ENCODE measurements around the gene CD226. TPM values are rescaled to one million over a fixed set of nuclear protein-coding genes. Genes with fewer than 3 reads are reported as not detected.

CD226 gene
- total and polyA plus RNA-seq, 2 of the 4 experiments (the other 2 are of a cell fraction) = 0.29 to 1.1 TPM

DNA sequence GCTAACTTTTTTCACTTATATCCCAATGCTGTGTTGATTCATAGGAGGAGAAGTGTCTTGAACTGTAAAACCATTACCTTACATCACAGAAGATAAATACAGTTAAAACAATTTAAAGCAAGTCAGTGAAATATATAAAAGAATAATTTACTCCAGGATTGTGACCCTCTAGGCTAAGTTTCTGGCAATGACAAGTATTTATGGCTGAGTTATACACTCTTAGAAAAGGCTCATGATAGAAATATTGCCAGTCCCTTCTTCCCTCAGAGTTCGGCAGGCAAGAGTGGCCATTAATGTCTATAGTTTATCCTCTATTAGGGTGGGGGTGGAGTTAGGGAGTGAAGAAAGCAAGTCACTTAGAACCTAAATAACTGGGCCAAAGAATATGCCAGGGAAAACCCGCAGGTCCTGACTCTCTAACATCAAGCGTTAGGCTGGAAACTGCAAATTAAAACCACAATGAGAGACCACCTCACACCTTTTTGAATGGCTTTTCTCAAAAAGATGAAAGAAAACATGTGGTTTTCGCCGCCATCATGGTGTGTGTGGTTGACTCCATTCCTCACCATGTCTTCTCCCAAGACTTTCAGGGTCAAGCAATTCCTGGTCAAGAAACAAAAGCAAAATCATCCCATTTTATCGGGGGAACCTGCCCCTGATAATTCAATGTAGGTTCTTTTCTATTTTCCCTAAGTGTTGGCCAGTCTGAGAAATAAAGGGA is 69.3 kb downstream of the CD226 start:
- no peak overlapping the region for H3K27ac ChIP-seq (ENCODE audit: insufficient read depth, low read length)
- H3K23ac ChIP-seq (ENCODE audit: low read depth, low read length) = no peak overlapping the region
- H2BK5ac ChIP-seq (ENCODE audit: low read depth, low read length, poor library complexity, severe bottlenecking) = no peak overlapping the region
- no peak overlapping the region for H2BK120ac ChIP-seq (ENCODE audit: low read depth, low read length)
- ATAC-seq (ENCODE audit: low read depth) (no peak), DNase-seq (no peak)
- H3K79me1 ChIP-seq (ENCODE audit: low read depth in 1 of 2, low read length in 2 of 2) = no peaks in the 10 kb centered on the region
- in situ Hi-C loops (cut with MboI; ENCODE audit: low sequenced_read_pairs) (no loop called here), intact Hi-C loops (cut with micrococcal nuclease) (loop anchor here (10.0 kb wide), 1 partner anchor 56 kb away; no protein-coding TSS in a partner anchor), dilution Hi-C loops (cut with HindIII; ENCODE audit: low sequenced_read_pairs, unreplicated experiment) (no loop called here)
- no peak overlapping the region for H2AFZ ChIP-seq (replicated peaks; ENCODE audit: low read length, poor library complexity)
- no peak overlapping the region for H3K4me2 ChIP-seq (ENCODE audit: low read depth, low read length)
- no peak overlapping the region for H4K8ac ChIP-seq (ENCODE audit: low read depth in 2 of 2, low read length in 2 of 2)
- H3K9me3 ChIP-seq (ENCODE audit: control insufficient read depth, insufficient read depth, low read length) = no peaks in the 10 kb centered on the region
- no peak overlapping the region for H3K14ac ChIP-seq (replicated peaks; ENCODE audit: low read depth, low read length)
- CTCF ChIA-PET = no interaction called here
- H3K4me3 ChIP-seq (ENCODE audit: insufficient read depth, low read depth, low read length) = no peak overlapping the region
- no peak overlapping the region for H2BK20ac ChIP-seq (ENCODE audit: low read depth, low read length)
- no peak overlapping the region for H2AK5ac ChIP-seq (ENCODE audit: low read depth, low read length)
- H3K9ac ChIP-seq (ENCODE audit: low read depth, low read length) = no peak overlapping the region
- no peak overlapping the region for H3K4ac ChIP-seq (ENCODE audit: low read depth, low read length)
- H2AK9ac ChIP-seq (replicated peaks; ENCODE audit: low read depth, low read length, poor library complexity) = no peak overlapping the region
- POLR2A ChIA-PET (ENCODE audit: unreplicated experiment) = no interaction called here
- no peak overlapping the region for H3K18ac ChIP-seq (ENCODE audit: low read depth, low read length)
- H4K20me1 ChIP-seq (ENCODE audit: insufficient read depth, low read length) = no peaks in the 10 kb centered on the region
- H4K91ac ChIP-seq (ENCODE audit: insufficient read depth, low read depth, low read length) = no peak overlapping the region
- no CpG with 5 or more reads among the region's 6 CpGs for WGBS, 2 experiments (ENCODE audit: extremely low coverage in 2 of 2, insufficient read length in 1 of 2)
- no peak overlapping the region for H3K56ac ChIP-seq (ENCODE audit: extremely low read depth, insufficient read depth, low read length)
- TF ChIP-seq CHD1 (IDR thresholded peaks at IDR 0.05; ENCODE audit: low read depth, low read length) (no peak), BHLHE40 (IDR thresholded peaks at IDR 0.05; ENCODE audit: low read depth, low read length) (no peak), FOS (IDR thresholded peaks at IDR 0.05; ENCODE audit: low read depth, low read length) (no peak), NFE2L2 (IDR thresholded peaks at IDR 0.05; ENCODE audit: low read depth, low read length) (no peak), MXI1 (IDR thresholded peaks at IDR 0.05; ENCODE audit: borderline replicate concordance, low read depth, low read length) (no peak), RAD21 (IDR thresholded peaks at IDR 0.05; ENCODE audit: low read length) (no peak), POLR2A (IDR thresholded peaks at IDR 0.05; ENCODE audit: low read depth, low read length) (no peak), RCOR1 (IDR thresholded peaks at IDR 0.05; ENCODE audit: insufficient replicate concordance, low read length) (no peak), MAFK (IDR thresholded peaks at IDR 0.05; ENCODE audit: low read depth, low read length) (no peak), CEBPB (IDR thresholded peaks at IDR 0.05; ENCODE audit: low read depth, low read length) (no peak), RFX5 (IDR thresholded peaks at IDR 0.05; ENCODE audit: low read depth, low read length) (no peak), SMC3 (IDR thresholded peaks at IDR 0.05; ENCODE audit: low read depth, low read length) (no peak)
- TF ChIP-seq, protein P1, sequence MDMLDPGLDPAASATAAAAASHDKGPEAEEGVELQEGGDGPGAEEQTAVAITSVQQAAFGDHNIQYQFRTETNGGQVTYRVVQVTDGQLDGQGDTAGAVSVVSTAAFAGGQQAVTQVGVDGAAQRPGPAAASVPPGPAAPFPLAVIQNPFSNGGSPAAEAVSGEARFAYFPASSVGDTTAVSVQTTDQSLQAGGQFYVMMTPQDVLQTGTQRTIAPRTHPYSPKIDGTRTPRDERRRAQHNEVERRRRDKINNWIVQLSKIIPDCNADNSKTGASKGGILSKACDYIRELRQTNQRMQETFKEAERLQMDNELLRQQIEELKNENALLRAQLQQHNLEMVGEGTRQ (IDR thresholded peaks at IDR 0.05; ENCODE audit: low read depth, low read length) = no peak
- TF ChIP-seq, protein P2, sequence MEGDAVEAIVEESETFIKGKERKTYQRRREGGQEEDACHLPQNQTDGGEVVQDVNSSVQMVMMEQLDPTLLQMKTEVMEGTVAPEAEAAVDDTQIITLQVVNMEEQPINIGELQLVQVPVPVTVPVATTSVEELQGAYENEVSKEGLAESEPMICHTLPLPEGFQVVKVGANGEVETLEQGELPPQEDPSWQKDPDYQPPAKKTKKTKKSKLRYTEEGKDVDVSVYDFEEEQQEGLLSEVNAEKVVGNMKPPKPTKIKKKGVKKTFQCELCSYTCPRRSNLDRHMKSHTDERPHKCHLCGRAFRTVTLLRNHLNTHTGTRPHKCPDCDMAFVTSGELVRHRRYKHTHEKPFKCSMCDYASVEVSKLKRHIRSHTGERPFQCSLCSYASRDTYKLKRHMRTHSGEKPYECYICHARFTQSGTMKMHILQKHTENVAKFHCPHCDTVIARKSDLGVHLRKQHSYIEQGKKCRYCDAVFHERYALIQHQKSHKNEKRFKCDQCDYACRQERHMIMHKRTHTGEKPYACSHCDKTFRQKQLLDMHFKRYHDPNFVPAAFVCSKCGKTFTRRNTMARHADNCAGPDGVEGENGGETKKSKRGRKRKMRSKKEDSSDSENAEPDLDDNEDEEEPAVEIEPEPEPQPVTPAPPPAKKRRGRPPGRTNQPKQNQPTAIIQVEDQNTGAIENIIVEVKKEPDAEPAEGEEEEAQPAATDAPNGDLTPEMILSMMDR (conservative IDR thresholded peaks at IDR 0.05; ENCODE audit: low read depth, low read length) = no peak
- peaks cover 3% of the 10 kb centered on the region for H3K4me1 ChIP-seq (ENCODE audit: control insufficient read depth, insufficient read depth, low read length)
- no TSS peak for BruUV-seq (replicated peaks)
- no peaks in the 10 kb centered on the region for H3K27me3 ChIP-seq (ENCODE audit: control insufficient read depth, insufficient read depth, low read length)
- H4K5ac ChIP-seq (ENCODE audit: low read depth, low read length) = no peak overlapping the region
- no peak overlapping the region for H2BK15ac ChIP-seq (ENCODE audit: low read depth, low read length)
- no peaks in the 10 kb centered on the region; the same call in none of the 2 replicates for H3K9me1 ChIP-seq (ENCODE audit: insufficient read depth, low read length)
- H3K36me3 ChIP-seq (ENCODE audit: control insufficient read depth, insufficient read depth, low read length) = no peaks in the 10 kb centered on the region

Measured in IMR-90 (cell line).